GM23338 (cell line): ENCODE data around the gene BMP5. TPM values are rescaled to one million over a fixed set of nuclear protein-coding genes. Genes with fewer than 3 reads are reported as not detected.
"Not testable (repeated sequence)": the region's sequence is repeated elsewhere in the genome, so short reads cannot be mapped to it uniquely, and the experiment has no call there.

Experiments used
- ATAC-seq: fragments of 200-7000 bp; cut with Tn5 transposase; 3 replicates; pipeline ENCODE4 v1.9.1; 2020
- DNase-seq: peaks from one replicate; pipeline ENCODE4 v3.0.0-alpha.2; 2015; ENCODE audit warnings: low spot score
- H2AFZ ChIP-seq: fragments of 200-600 bp; sonication (generic); 2 replicates; pipeline ENCODE4 v1.8.0; 2016; ENCODE audit warnings: antibody characterized with exemption, mild to moderate bottlenecking, moderate library complexity
- H3F3A ChIP-seq: fragments of 200-600 bp; sonication (generic); replicated peaks from 2 replicates; pipeline ENCODE4 v1.8.0; 2017; ENCODE audit warnings: antibody characterized with exemption, mixed run types, low read depth
- H3K27ac ChIP-seq: fragments of 200-600 bp; sonication (generic); 2 replicates; pipeline ENCODE4 v1.6.1; 2016; ENCODE audit warnings: low read depth
- H3K27me3 ChIP-seq: fragments of 200-600 bp; sonication (generic); 2 replicates; pipeline ENCODE4 v1.8.0; 2016; ENCODE audit warnings: mild to moderate bottlenecking, mixed run types, moderate library complexity; ENCODE audit not compliant: insufficient read depth
- H3K36me3 ChIP-seq: fragments of 200-600 bp; sonication (generic); 2 replicates; pipeline ENCODE4 v1.8.0; 2016; ENCODE audit warnings: mild to moderate bottlenecking; ENCODE audit not compliant: insufficient read depth
- H3K4me1 ChIP-seq: fragments of 200-600 bp; sonication (generic); 2 replicates; pipeline ENCODE4 v1.8.0; 2016; ENCODE audit warnings: mild to moderate bottlenecking, moderate library complexity; ENCODE audit not compliant: insufficient read depth
- H3K4me2 ChIP-seq: fragments of 200-600 bp; sonication (generic); 2 replicates; pipeline ENCODE4 v1.7.1; 2017; ENCODE audit warnings: mixed run types
- H3K4me3 ChIP-seq: fragments of 200-600 bp; sonication (generic); 2 replicates; pipeline ENCODE4 v1.6.1; 2016; ENCODE audit warnings: mixed run types
- H3K79me2 ChIP-seq: fragments of 200-600 bp; sonication (generic); replicated peaks from 2 replicates; pipeline ENCODE4 v1.8.0; 2017; ENCODE audit warnings: mild to moderate bottlenecking; ENCODE audit not compliant: insufficient read depth
- H3K9me2 ChIP-seq: fragments of 200-600 bp; sonication (generic); 2 replicates; pipeline ENCODE4 v1.8.0; 2017; ENCODE audit not compliant: insufficient read depth
- H4K20me1 ChIP-seq: fragments of 200-600 bp; sonication (generic); replicated peaks from 2 replicates; pipeline ENCODE4 v1.8.0; 2017; ENCODE audit warnings: mild to moderate bottlenecking; ENCODE audit not compliant: insufficient read depth
- H3K27ac Mint-ChIP-seq: 2 replicates; pipeline ENCODE4 v1.8.0; 2020; ENCODE audit warnings: inconsistent platforms, mild to moderate bottlenecking, moderate library complexity, mixed read lengths
- H3K27me3 Mint-ChIP-seq: 3 replicates; pipeline ENCODE4 v1.8.0; 2022; ENCODE audit warnings: low read depth, mild to moderate bottlenecking, moderate library complexity, mixed read lengths, inconsistent platforms; ENCODE audit not compliant: insufficient read depth, poor library complexity
- H3K36me3 Mint-ChIP-seq: 3 replicates; pipeline ENCODE4 v1.8.0; 2021; ENCODE audit warnings: low read depth, mild to moderate bottlenecking, inconsistent platforms, moderate library complexity, mixed read lengths
- H3K4me1 Mint-ChIP-seq: 3 replicates; pipeline ENCODE4 v1.8.0; 2020; ENCODE audit warnings: mild to moderate bottlenecking, inconsistent platforms, mixed read lengths
- H3K4me3 Mint-ChIP-seq: 3 replicates; pipeline ENCODE4 v1.8.0; 2021; ENCODE audit warnings: moderate library complexity, mild to moderate bottlenecking, inconsistent platforms, mixed read lengths
- H3K9me3 Mint-ChIP-seq: 3 replicates; pipeline ENCODE4 v1.8.0; 2020; ENCODE audit warnings: moderate library complexity, mild to moderate bottlenecking, inconsistent platforms, mixed read lengths
- CREB1 ChIP-seq: fragments of 250-450 bp; sonication (Bioruptor Pico); IDR thresholded peaks from 2 replicates; pipeline ENCODE4 v1.5.0; 2020; ENCODE audit warnings: low read depth, mild to moderate bottlenecking, moderate library complexity
- EZH2 ChIP-seq: fragments of 200-600 bp; sonication (generic); IDR thresholded peaks from one replicate; pipeline ENCODE4 v1.8.0; 2017; ENCODE audit warnings: antibody characterized with exemption, mild to moderate bottlenecking, low read depth; ENCODE audit not compliant: unreplicated experiment
- JUNB ChIP-seq: IDR thresholded peaks from one replicate; pipeline ENCODE4 v1.6.1; 2016; ENCODE audit warnings: antibody characterized with exemption; ENCODE audit not compliant: unreplicated experiment
- NANOG ChIP-seq: IDR thresholded peaks from 2 replicates; pipeline ENCODE4 v1.6.1; 2016; ENCODE audit warnings: antibody characterized with exemption, borderline replicate concordance
- POLR2AphosphoS5 ChIP-seq: IDR thresholded peaks from 2 replicates; pipeline ENCODE4 v1.6.1; 2016; ENCODE audit warnings: antibody characterized with exemption, low read depth
- ZNF114 ChIP-seq: fragments of 250-450 bp; sonication (Bioruptor Pico); IDR thresholded peaks from 2 replicates; pipeline ENCODE4 v1.5.0; 2020; ENCODE audit warnings: mild to moderate bottlenecking, moderate library complexity
- ZNF331 ChIP-seq: fragments of 250-450 bp; sonication (Bioruptor Pico); IDR thresholded peaks from 2 replicates; pipeline ENCODE4 v1.5.0; 2020; ENCODE audit warnings: low read depth, mild to moderate bottlenecking, moderate library complexity
- polyA plus RNA-seq: library from polyadenylated mRNA; unstranded; fragments of >200 nt; fragmentation: Nextera tagmentation; extraction: Ambion mirVana; gene quantifications from 2 replicates; pipeline ENCODE4 v1.2.1, GENCODE V29; 2016
- total RNA-seq: library from RNA; depleted of rRNA; stranded (reverse); fragments of >200 nt; shearing (Covaris generic); gene quantifications from 2 replicates; pipeline ENCODE4 v1.2.3, GENCODE V29; 2014
- TF ChIP-seq, protein P1 (sequence below): IDR thresholded peaks from 2 replicates; pipeline ENCODE4 v1.6.1; 2016; ENCODE audit warnings: antibody characterized with exemption
- TF ChIP-seq, protein P2 (sequence below): fragments of 250-450 bp; sonication (Bioruptor Pico); IDR thresholded peaks from 2 replicates; pipeline ENCODE4 v1.5.0; 2020; ENCODE audit warnings: mild to moderate bottlenecking, moderate library complexity

BMP5 gene
- total and polyA plus RNA-seq, 2 experiments from 2014 or later: 0.06 to 0.07 TPM

DNA sequence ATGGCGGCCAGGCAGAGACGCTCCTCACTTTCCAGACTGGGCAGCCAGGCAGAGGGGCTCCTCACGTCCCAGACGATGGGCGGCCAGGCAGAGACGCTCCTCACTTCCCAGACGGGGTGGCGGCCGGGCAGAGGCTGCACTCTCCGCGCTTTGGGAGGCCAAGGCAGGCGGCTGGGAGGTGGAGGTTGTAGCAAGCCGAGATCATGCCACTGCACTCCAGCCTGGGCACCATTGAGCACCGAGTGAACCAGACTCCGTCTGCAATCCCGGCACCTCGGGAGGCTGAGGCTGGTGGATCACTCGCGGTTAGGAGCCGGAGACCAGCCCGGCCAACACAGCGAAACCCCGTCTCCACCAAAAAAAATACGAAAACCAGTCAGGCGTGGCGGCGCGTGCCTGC lies 35.1 kb upstream of the BMP5 start:
- peaks cover 15% of the 10 kb centered on the region for H3K9me3 Mint-ChIP-seq

GRCh38 chr6:55909911-55910310 lies 34.5 kb upstream of the BMP5 start:
- not testable (repeated sequence) for H3K27ac Mint-ChIP-seq

More for the DNA sequence above, 35.1 kb upstream of the BMP5 start:
- not testable (repeated sequence) for H3K9me2 ChIP-seq, H3K4me3 ChIP-seq, H3F3A ChIP-seq, H3K36me3 ChIP-seq, H3K27me3 ChIP-seq, H3K4me3 Mint-ChIP-seq, H3K79me2 ChIP-seq, H3K27ac ChIP-seq, DNase-seq, ATAC-seq, H3K27me3 Mint-ChIP-seq, H4K20me1 ChIP-seq, H3K4me2 ChIP-seq, H2AFZ ChIP-seq, H3K27ac Mint-ChIP-seq
- Mint-ChIP-seq H3K4me1 (peaks cover 12% of the 10 kb centered on the region), H3K36me3 (peaks cover 12% of the 10 kb centered on the region; the same call in 2 of the 3 replicates)
- H3K4me1 ChIP-seq: peaks cover 11% of the 10 kb centered on the region; the same call in 1 of the 2 replicates

GRCh38 chr6:55902796-55903195 lies 27.4 kb upstream of the BMP5 start:
- H3K4me2 ChIP-seq: no peak overlapping the region
- Mint-ChIP-seq H3K4me1 (peaks cover under 1% of the 10 kb centered on the region; the same call in 2 of the 3 replicates), H3K27ac (no peak overlapping the region; the same call in 1 of the 2 replicates), H3K9me3 (no peaks in the 10 kb centered on the region), H3K27me3 (no peaks in the 10 kb centered on the region), H3K4me3 (no peak overlapping the region), H3K36me3 (no peaks in the 10 kb centered on the region)
- no peak overlapping the region for H3K27ac ChIP-seq
- DNase-seq: no peak
- H3F3A ChIP-seq: no peaks in the 10 kb centered on the region
- peak overlapping the region; percentile 50 for H2AFZ ChIP-seq
- no peaks in the 10 kb centered on the region for H3K79me2 ChIP-seq
- H3K27me3 ChIP-seq: no peaks in the 10 kb centered on the region
- ATAC-seq: no peak
- peaks cover 5% of the 10 kb centered on the region; the same call in 1 of the 2 replicates for H3K9me2 ChIP-seq
- no peaks in the 10 kb centered on the region for H3K36me3 ChIP-seq
- no peaks in the 10 kb centered on the region for H3K4me1 ChIP-seq
- H3K4me3 ChIP-seq: no peak overlapping the region
- H4K20me1 ChIP-seq: no peaks in the 10 kb centered on the region
- TF ChIP-seq JUNB: no peak
- TF ChIP-seq, protein P1, sequence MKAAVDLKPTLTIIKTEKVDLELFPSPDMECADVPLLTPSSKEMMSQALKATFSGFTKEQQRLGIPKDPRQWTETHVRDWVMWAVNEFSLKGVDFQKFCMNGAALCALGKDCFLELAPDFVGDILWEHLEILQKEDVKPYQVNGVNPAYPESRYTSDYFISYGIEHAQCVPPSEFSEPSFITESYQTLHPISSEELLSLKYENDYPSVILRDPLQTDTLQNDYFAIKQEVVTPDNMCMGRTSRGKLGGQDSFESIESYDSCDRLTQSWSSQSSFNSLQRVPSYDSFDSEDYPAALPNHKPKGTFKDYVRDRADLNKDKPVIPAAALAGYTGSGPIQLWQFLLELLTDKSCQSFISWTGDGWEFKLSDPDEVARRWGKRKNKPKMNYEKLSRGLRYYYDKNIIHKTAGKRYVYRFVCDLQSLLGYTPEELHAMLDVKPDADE: no peak
- no peak for TF ChIP-seq CREB1 (CRISPR knock-in tag)
- no peak for TF ChIP-seq EZH2
- TF ChIP-seq ZNF331 (CRISPR knock-in tag): no peak
- TF ChIP-seq, protein P2, sequence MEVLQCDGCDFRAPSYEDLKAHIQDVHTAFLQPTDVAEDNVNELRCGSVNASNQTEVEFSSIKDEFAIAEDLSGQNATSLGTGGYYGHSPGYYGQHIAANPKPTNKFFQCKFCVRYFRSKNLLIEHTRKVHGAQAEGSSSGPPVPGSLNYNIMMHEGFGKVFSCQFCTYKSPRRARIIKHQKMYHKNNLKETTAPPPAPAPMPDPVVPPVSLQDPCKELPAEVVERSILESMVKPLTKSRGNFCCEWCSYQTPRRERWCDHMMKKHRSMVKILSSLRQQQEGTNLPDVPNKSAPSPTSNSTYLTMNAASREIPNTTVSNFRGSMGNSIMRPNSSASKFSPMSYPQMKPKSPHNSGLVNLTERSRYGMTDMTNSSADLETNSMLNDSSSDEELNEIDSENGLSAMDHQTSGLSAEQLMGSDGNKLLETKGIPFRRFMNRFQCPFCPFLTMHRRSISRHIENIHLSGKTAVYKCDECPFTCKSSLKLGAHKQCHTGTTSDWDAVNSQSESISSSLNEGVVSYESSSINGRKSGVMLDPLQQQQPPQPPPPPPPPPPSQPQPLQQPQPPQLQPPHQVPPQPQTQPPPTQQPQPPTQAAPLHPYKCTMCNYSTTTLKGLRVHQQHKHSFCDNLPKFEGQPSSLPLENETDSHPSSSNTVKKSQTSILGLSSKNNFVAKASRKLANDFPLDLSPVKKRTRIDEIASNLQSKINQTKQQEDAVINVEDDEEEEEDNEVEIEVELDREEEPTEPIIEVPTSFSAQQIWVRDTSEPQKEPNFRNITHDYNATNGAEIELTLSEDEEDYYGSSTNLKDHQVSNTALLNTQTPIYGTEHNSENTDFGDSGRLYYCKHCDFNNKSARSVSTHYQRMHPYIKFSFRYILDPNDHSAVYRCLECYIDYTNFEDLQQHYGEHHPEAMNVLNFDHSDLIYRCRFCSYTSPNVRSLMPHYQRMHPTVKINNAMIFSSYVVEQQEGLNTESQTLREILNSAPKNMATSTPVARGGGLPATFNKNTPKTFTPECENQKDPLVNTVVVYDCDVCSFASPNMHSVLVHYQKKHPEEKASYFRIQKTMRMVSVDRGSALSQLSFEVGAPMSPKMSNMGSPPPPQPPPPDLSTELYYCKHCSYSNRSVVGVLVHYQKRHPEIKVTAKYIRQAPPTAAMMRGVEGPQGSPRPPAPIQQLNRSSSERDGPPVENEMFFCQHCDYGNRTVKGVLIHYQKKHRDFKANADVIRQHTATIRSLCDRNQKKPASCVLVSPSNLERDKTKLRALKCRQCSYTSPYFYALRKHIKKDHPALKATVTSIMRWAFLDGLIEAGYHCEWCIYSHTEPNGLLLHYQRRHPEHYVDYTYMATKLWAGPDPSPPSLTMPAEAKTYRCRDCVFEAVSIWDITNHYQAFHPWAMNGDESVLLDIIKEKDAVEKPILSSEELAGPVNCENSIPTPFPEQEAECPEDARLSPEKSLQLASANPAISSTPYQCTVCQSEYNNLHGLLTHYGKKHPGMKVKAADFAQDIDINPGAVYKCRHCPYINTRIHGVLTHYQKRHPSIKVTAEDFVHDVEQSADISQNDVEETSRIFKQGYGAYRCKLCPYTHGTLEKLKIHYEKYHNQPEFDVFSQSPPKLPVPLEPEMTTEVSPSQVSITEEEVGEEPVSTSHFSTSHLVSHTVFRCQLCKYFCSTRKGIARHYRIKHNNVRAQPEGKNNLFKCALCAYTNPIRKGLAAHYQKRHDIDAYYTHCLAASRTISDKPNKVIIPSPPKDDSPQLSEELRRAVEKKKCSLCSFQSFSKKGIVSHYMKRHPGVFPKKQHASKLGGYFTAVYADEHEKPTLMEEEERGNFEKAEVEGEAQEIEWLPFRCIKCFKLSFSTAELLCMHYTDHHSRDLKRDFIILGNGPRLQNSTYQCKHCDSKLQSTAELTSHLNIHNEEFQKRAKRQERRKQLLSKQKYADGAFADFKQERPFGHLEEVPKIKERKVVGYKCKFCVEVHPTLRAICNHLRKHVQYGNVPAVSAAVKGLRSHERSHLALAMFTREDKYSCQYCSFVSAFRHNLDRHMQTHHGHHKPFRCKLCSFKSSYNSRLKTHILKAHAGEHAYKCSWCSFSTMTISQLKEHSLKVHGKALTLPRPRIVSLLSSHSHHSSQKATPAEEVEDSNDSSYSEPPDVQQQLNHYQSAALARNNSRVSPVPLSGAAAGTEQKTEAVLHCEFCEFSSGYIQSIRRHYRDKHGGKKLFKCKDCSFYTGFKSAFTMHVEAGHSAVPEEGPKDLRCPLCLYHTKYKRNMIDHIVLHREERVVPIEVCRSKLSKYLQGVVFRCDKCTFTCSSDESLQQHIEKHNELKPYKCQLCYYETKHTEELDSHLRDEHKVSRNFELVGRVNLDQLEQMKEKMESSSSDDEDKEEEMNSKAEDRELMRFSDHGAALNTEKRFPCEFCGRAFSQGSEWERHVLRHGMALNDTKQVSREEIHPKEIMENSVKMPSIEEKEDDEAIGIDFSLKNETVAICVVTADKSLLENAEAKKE (CRISPR knock-in tag): no peak
- TF ChIP-seq ZNF114 (CRISPR knock-in tag): no peak
- TF ChIP-seq POLR2AphosphoS5: no peak
- TF ChIP-seq NANOG: no peak

More at GRCh38 chr6:55909911-55910310, 34.5 kb upstream of the BMP5 start:
- Mint-ChIP-seq H3K4me1 (peaks cover 10% of the 10 kb centered on the region), H3K36me3 (peaks cover 12% of the 10 kb centered on the region; the same call in 2 of the 3 replicates), H3K9me3 (peaks cover 15% of the 10 kb centered on the region)
- not testable (repeated sequence) for H3K27me3 Mint-ChIP-seq, DNase-seq, H3K27ac ChIP-seq, H3K4me3 ChIP-seq, H3K36me3 ChIP-seq, H3K4me2 ChIP-seq, H3K79me2 ChIP-seq, H3K4me3 Mint-ChIP-seq, H3K27me3 ChIP-seq, H2AFZ ChIP-seq, H3F3A ChIP-seq, H4K20me1 ChIP-seq, H3K9me2 ChIP-seq, ATAC-seq
- H3K4me1 ChIP-seq: peaks cover 11% of the 10 kb centered on the region; the same call in 1 of the 2 replicates
